Trophoblast cell (in vitro differentiated cells and primary cell): Measurements from ENCODE around the gene NTM.

Experiments used
- DNase-seq, 2 donors: peaks; one replicate each; pipeline ENCODE4 v3.0.0-alpha.2; 2016
- H2AFZ ChIP-seq: 2 replicates; pipeline ENCODE4 v1.6.1; 2013; ENCODE audit warnings: low read length, moderate library complexity, mild to moderate bottlenecking; ENCODE audit not compliant: insufficient read depth, poor library complexity
- H2AK5ac ChIP-seq: 2 replicates; pipeline ENCODE4 v1.6.1; 2013; ENCODE audit warnings: mild to moderate bottlenecking, low read length
- H2BK120ac ChIP-seq: 2 replicates; pipeline ENCODE4 v1.6.1; 2013; ENCODE audit warnings: low read length, mild to moderate bottlenecking, moderate library complexity; ENCODE audit not compliant: insufficient read depth, poor library complexity
- H2BK12ac ChIP-seq: 2 replicates; pipeline ENCODE4 v1.6.1; 2013; ENCODE audit warnings: mild to moderate bottlenecking, low read length, moderate library complexity
- H2BK5ac ChIP-seq: 2 replicates; pipeline ENCODE4 v1.6.1; 2013; ENCODE audit warnings: low read length, low read depth, moderate library complexity, mild to moderate bottlenecking; ENCODE audit not compliant: poor library complexity
- H3K14ac ChIP-seq: 2 replicates; pipeline ENCODE4 v1.6.1; 2013; ENCODE audit warnings: mild to moderate bottlenecking, low read length
- H3K18ac ChIP-seq: 2 replicates; pipeline ENCODE4 v1.6.1; 2013; ENCODE audit warnings: mild to moderate bottlenecking, low read length
- H3K23ac ChIP-seq: 2 replicates; pipeline ENCODE4 v1.6.1; 2013; ENCODE audit warnings: low read length
- H3K27ac ChIP-seq: 2 replicates; pipeline ENCODE4 v1.5.1; 2013; ENCODE audit warnings: low read depth, mild to moderate bottlenecking, inconsistent platforms, low read length, moderate library complexity
- H3K27me3 ChIP-seq: 2 replicates; pipeline ENCODE4 v1.6.1; 2013; ENCODE audit warnings: inconsistent platforms, mild to moderate bottlenecking, low read length, moderate library complexity; ENCODE audit not compliant: insufficient read depth
- H3K36me3 ChIP-seq, 2 experiments: 1 replicate in 1 of 2; 2 replicates in 1 of 2; pipeline ENCODE4 v1.6.1; 2013; ENCODE audit warnings: low read length in 2 of 2, mild to moderate bottlenecking in 2 of 2, moderate library complexity in 1 of 2; ENCODE audit not compliant: insufficient read depth in 2 of 2, control insufficient read depth in 1 of 2
- H3K4ac ChIP-seq: 2 replicates; pipeline ENCODE4 v1.6.1; 2013; ENCODE audit warnings: low read depth, mild to moderate bottlenecking, low read length, moderate library complexity
- H3K4me1 ChIP-seq, 2 experiments: 1 replicate in 1 of 2; 2 replicates in 1 of 2; pipeline ENCODE4 v1.6.1; 2013; ENCODE audit warnings: low read length in 2 of 2, mild to moderate bottlenecking in 2 of 2, moderate library complexity in 1 of 2; ENCODE audit not compliant: insufficient read depth in 2 of 2, control insufficient read depth in 1 of 2
- H3K4me2 ChIP-seq: 2 replicates; pipeline ENCODE4 v1.6.1; 2013; ENCODE audit warnings: inconsistent platforms, mild to moderate bottlenecking, low read length, moderate library complexity
- H3K4me3 ChIP-seq: 2 replicates; pipeline ENCODE4 v1.5.1; 2013; ENCODE audit warnings: mild to moderate bottlenecking, low read depth, low read length, inconsistent platforms
- H3K79me1 ChIP-seq: one replicate; pipeline ENCODE4 v1.6.1; 2013; ENCODE audit warnings: low read length
- H3K79me2 ChIP-seq: 2 replicates; pipeline ENCODE4 v1.6.1; 2013; ENCODE audit warnings: low read length, mild to moderate bottlenecking; ENCODE audit not compliant: control insufficient read depth, insufficient read depth, poor library complexity
- H3K9ac ChIP-seq: 2 replicates; pipeline ENCODE4 v1.6.1; 2013; ENCODE audit warnings: mild to moderate bottlenecking, low read length
- H3K9me3 ChIP-seq: 2 replicates; pipeline ENCODE4 v1.6.1; 2013; ENCODE audit warnings: low read depth, mild to moderate bottlenecking, control low read depth, inconsistent platforms, low read length; ENCODE audit not compliant: insufficient read depth
- H4K12ac ChIP-seq: 2 replicates; pipeline ENCODE4 v1.6.1; 2013; ENCODE audit warnings: low read depth, mild to moderate bottlenecking, low read length, moderate library complexity
- H4K8ac ChIP-seq: 2 replicates; pipeline ENCODE4 v1.6.1; 2013; ENCODE audit warnings: low read depth, mild to moderate bottlenecking, low read length, moderate library complexity
- H4K91ac ChIP-seq: one replicate; pipeline ENCODE4 v1.6.1; 2013; ENCODE audit warnings: low read depth, mild to moderate bottlenecking, low read length, moderate library complexity
- WGBS: extraction: QIAGEN DNeasy Blood & Tissue Kit; methylation state at CpG from one replicate; pipeline ENCODE4 v1.1.7; 2013; ENCODE audit warnings: missing lambda C conversion rate; ENCODE audit not compliant: insufficient read length, insufficient coverage; ENCODE audit errors: extremely low coverage; 5-methylcytosine and 5-hydroxymethylcytosine counted together

The NTM gene

DNA sequence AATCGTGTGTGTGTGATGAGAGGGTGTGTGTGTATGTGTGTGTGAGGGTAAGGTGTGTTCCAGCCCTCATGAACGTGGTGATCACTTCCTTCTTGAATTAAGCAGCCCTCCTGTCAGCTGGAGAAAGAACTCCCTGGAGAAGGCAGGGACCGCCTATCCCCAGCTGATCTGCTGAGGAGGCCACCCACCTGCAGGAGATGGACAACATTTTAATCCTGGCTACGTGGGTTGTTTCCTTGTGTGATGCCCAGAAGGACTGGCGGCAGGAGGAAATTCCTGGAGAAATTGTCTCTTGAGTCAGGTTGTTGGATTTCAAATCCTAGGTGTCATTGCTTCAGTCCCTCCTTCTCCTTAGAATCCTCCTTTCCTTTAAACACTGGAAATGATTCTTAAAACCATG, 878.8 kb downstream of the NTM start:
- Histone ChIP-seq H3K23ac (no peak overlapping the region), H4K8ac (no peak overlapping the region), H3K79me1 (no peaks in the 10 kb centered on the region), H4K12ac (no peak overlapping the region), H3K27me3 (no peaks in the 10 kb centered on the region), H3K14ac (no peak overlapping the region), H2BK120ac (no peak overlapping the region), H3K4me1 (no peaks in the 10 kb centered on the region), H2AFZ (no peak overlapping the region), H3K4me2 (no peak overlapping the region), H4K91ac (no peak overlapping the region), H3K9me3 (peaks cover 3% of the 10 kb centered on the region), H2AK5ac (no peak overlapping the region), H2BK5ac (no peak overlapping the region), H3K79me2 (no peaks in the 10 kb centered on the region), H3K18ac (no peak overlapping the region), H3K9ac (no peak overlapping the region), H3K4me3 (no peak overlapping the region), H3K27ac (no peak overlapping the region), H3K36me3 (no peaks in the 10 kb centered on the region), H2BK12ac (no peak overlapping the region), H3K4ac (no peak overlapping the region)
- WGBS = no CpG with 5 or more reads among the region's 5 CpGs
- DNase-seq = no peak

- Histone ChIP-seq H3K4me3 (no peak overlapping the region), H4K91ac (no peak overlapping the region), H3K27me3 (no peaks in the 10 kb centered on the region), H3K27ac (no peak overlapping the region), H2BK5ac (no peak overlapping the region), H3K9ac (no peak overlapping the region), H3K79me2 (no peaks in the 10 kb centered on the region), H3K4ac (no peak overlapping the region), H3K9me3 (peaks cover 3% of the 10 kb centered on the region), H2AK5ac (no peak overlapping the region), H3K4me2 (no peak overlapping the region), H2BK120ac (no peak overlapping the region), H3K23ac (no peak overlapping the region), H4K12ac (no peak overlapping the region), H3K14ac (no peak overlapping the region), H3K79me1 (no peaks in the 10 kb centered on the region), H2AFZ (no peak overlapping the region), H4K8ac (no peak overlapping the region), H3K18ac (no peak overlapping the region), H2BK12ac (no peak overlapping the region), H3K36me3 (no peaks in the 10 kb centered on the region), H3K4me1 (no peaks in the 10 kb centered on the region)
- no CpG with 5 or more reads among the region's 1 CpG for WGBS
- DNase-seq = no peak
These were observed 880.6 kb downstream of the NTM start for GRCh38 chr11:132251061-132251460.

- Histone ChIP-seq H3K4ac (no peak overlapping the region), H3K27ac (no peak overlapping the region), H3K18ac (no peak overlapping the region), H4K12ac (no peak overlapping the region), H3K4me1 (no peaks in the 10 kb centered on the region), H3K4me2 (no peak overlapping the region), H2BK12ac (no peak overlapping the region), H3K23ac (no peak overlapping the region), H3K36me3 (no peaks in the 10 kb centered on the region), H3K14ac (no peak overlapping the region), H4K8ac (no peak overlapping the region), H2BK5ac (no peak overlapping the region), H3K79me1 (no peaks in the 10 kb centered on the region), H3K9ac (no peak overlapping the region), H4K91ac (no peak overlapping the region), H3K27me3 (no peaks in the 10 kb centered on the region), H2AFZ (no peak overlapping the region), H3K4me3 (no peak overlapping the region), H2AK5ac (no peak overlapping the region), H3K9me3 (peaks cover 3% of the 10 kb centered on the region), H2BK120ac (no peak overlapping the region), H3K79me2 (no peaks in the 10 kb centered on the region)
- DNase-seq = no peak
- WGBS = no CpG with 5 or more reads among the region's 9 CpGs
These were observed 883.3 kb downstream of the NTM start for GRCh38 chr11:132253469-132254264.

- Histone ChIP-seq H3K18ac (no peak overlapping the region), H3K36me3 (no peaks in the 10 kb centered on the region), H3K9me3 (peaks cover 3% of the 10 kb centered on the region), H3K4me1 (no peaks in the 10 kb centered on the region), H2AFZ (no peak overlapping the region), H2BK120ac (no peak overlapping the region), H3K79me1 (no peaks in the 10 kb centered on the region), H3K27ac (no peak overlapping the region), H3K14ac (no peak overlapping the region), H4K12ac (no peak overlapping the region), H3K4me2 (no peak overlapping the region), H3K4ac (no peak overlapping the region), H3K27me3 (no peaks in the 10 kb centered on the region), H3K4me3 (no peak overlapping the region), H4K91ac (no peak overlapping the region), H3K23ac (no peak overlapping the region), H4K8ac (no peak overlapping the region), H2BK12ac (no peak overlapping the region), H3K9ac (no peak overlapping the region), H2BK5ac (no peak overlapping the region), H3K79me2 (no peaks in the 10 kb centered on the region), H2AK5ac (no peak overlapping the region)
- no CpG with 5 or more reads among the region's 1 CpG for WGBS
- no peak for DNase-seq
These were observed 884.5 kb downstream of the NTM start for GRCh38 chr11:132254906-132255305.
